Fibroblast of the conjunctiva (primary cell): ENCODE results near the gene ELMO3.

Experiments used
- DNase-seq: peaks from one replicate; pipeline ENCODE4 v3.0.0-alpha.2; 2010; ENCODE audit warnings: low read depth

The ELMO3 gene

GRCh38 chr16:67243481-67243880 lies 44.5 kb downstream of the ELMO3 start:
- DNase-seq: no peak

- DNase-seq: peak; percentile 74
These were observed 45.7 kb downstream of the ELMO3 start for GRCh38 chr16:67244387-67245185.

- DNase-seq: no peak
These were observed 46.3 kb downstream of the ELMO3 start for GRCh38 chr16:67245186-67245585.

- no peak for DNase-seq
These were observed 46.7 kb downstream of the ELMO3 start for GRCh38 chr16:67245674-67246080.

- peak; percentile 87 for DNase-seq
These were observed 47.3 kb downstream of the ELMO3 start for GRCh38 chr16:67246081-67246755.

GRCh38 chr16:67246756-67247191 lies 47.8 kb downstream of the ELMO3 start:
- no peak for DNase-seq

GRCh38 chr16:67247192-67248072 lies 48.5 kb downstream of the ELMO3 start, which contains the start of gene FHOD1:
TSS of gene FHOD1 (minus strand) at chr16:67247481. CDS start at chr16:67247410, 71 bp downstream.
- DNase-seq: peak; percentile 93

GRCh38 chr16:67248073-67248400 lies 49.1 kb downstream of the ELMO3 start:
- no peak for DNase-seq

GRCh38 chr16:67248401-67249177 lies 49.7 kb downstream of the ELMO3 start, which contains the start of gene SLC9A5:
TSS of gene SLC9A5 (plus strand) at chr16:67248979. CDS start at chr16:67249015, 36 bp downstream.
- no peak for DNase-seq

GRCh38 chr16:67249178-67250044 lies 50.5 kb downstream of the ELMO3 start:
- DNase-seq: no peak

- DNase-seq: no peak
These were observed 51.1 kb downstream of the ELMO3 start for GRCh38 chr16:67250045-67250327.

GRCh38 chr16:67252609-67253497 lies 53.9 kb downstream of the ELMO3 start:
- no peak for DNase-seq
